Activated CD8-positive, alpha-beta T cell treated with anti-CD3 and anti-CD28 coated beads, Interleukin-2, amount 10 ng/mL, durations not matched to agents 7 days and 5 days (primary cell): ENCODE measurements around the gene SLC1A2. TPM values are rescaled to one million over a fixed set of nuclear protein-coding genes. Genes with fewer than 3 reads are reported as not detected.

Experiments
- ATAC-seq: fragments of 150-1000 bp; cut with Tn5 transposase; one replicate; pipeline ENCODE4 v1.10.0; 2021; ENCODE audit warnings: moderate library complexity
- CTCF ChIA-PET: fragments of 350-600 bp; sonication (Branson Sonifier 250); formaldehyde crosslinking; loops from one replicate; lab custom pipeline; 2021; ENCODE audit warnings: antibody characterized with exemption; lab: Charles Lee
- POLR2A ChIA-PET: fragments of 350-600 bp; sonication (Branson Sonifier 250); formaldehyde crosslinking; loops from one replicate; lab custom pipeline; 2021; ENCODE audit warnings: antibody characterized with exemption; lab: Charles Lee
- DNase-seq: peaks from one replicate; pipeline ENCODE4 v3.0.0-alpha.2; 2020
- H3K27ac Mint-ChIP-seq: one replicate; pipeline ENCODE4 v1.8.0; 2021; ENCODE audit warnings: mild to moderate bottlenecking, mixed read lengths
- H3K27me3 Mint-ChIP-seq: one replicate; pipeline ENCODE4 v1.8.0; 2021; ENCODE audit warnings: low read depth, mixed read lengths
- H3K36me3 Mint-ChIP-seq: one replicate; pipeline ENCODE4 v1.8.0; 2021; ENCODE audit warnings: low read depth, mixed read lengths
- H3K4me1 Mint-ChIP-seq: one replicate; pipeline ENCODE4 v1.8.0; 2021; ENCODE audit warnings: low read depth, mixed read lengths
- H3K4me3 Mint-ChIP-seq: one replicate; pipeline ENCODE4 v1.8.0; 2021; ENCODE audit warnings: mild to moderate bottlenecking, mixed read lengths
- H3K9me3 Mint-ChIP-seq: one replicate; pipeline ENCODE4 v1.8.0; 2022; ENCODE audit warnings: mixed read lengths; ENCODE audit not compliant: insufficient read depth
- total RNA-seq, 2 experiments: library from RNA; stranded (reverse); gene quantifications; one replicate each; pipeline ENCODE4 v1.2.3, GENCODE V29; 2021

SLC1A2 gene
- total RNA-seq, 2 experiments from 2014 or later = not detected

GRCh38 chr11:35237860-35238715 is 181.3 kb downstream of the SLC1A2 start:
- no peak for ATAC-seq
- DNase-seq = peak; percentile 73
- ChIA-PET CTCF (interaction anchor here (0.6 to 3.3 kb wide), 43 partner anchors 8 to 315 kb away, joined by 3 to 25 read pairs (median 4); partner anchors contain the start of gene CD44), POLR2A (interaction anchor here (1.4 kb wide), 1 partner anchor 71 kb away, joined by 4 read pairs; no protein-coding TSS in a partner anchor)
- no peak overlapping the region for H3K27ac Mint-ChIP-seq
- H3K27me3 Mint-ChIP-seq = peaks cover 2% of the 10 kb centered on the region
- H3K36me3 Mint-ChIP-seq = peaks cover 25% of the 10 kb centered on the region
- peaks cover 87% of the 10 kb centered on the region for H3K4me1 Mint-ChIP-seq
- peaks cover 14% of the 10 kb centered on the region for H3K9me3 Mint-ChIP-seq
- H3K4me3 Mint-ChIP-seq = no peak overlapping the region

- Mint-ChIP-seq H3K4me1 (peaks cover 85% of the 10 kb centered on the region), H3K27me3 (peaks cover 2% of the 10 kb centered on the region), H3K36me3 (peaks cover 30% of the 10 kb centered on the region), H3K27ac (no peak overlapping the region), H3K4me3 (no peak overlapping the region), H3K9me3 (peaks cover 17% of the 10 kb centered on the region)
- POLR2A ChIA-PET = interaction anchor here (1.4 kb wide), 1 partner anchor 70 kb away, joined by 4 read pairs; no protein-coding TSS in a partner anchor
- no peak for ATAC-seq
- no peak for DNase-seq
- CTCF ChIA-PET = interaction anchor here (0.6 to 3.3 kb wide), 36 partner anchors 7 to 314 kb away, joined by 3 to 25 read pairs (median 4); partner anchors contain the start of gene CD44
Observed at GRCh38 chr11:35237351-35237750, 182.0 kb downstream of the SLC1A2 start.

DNA sequence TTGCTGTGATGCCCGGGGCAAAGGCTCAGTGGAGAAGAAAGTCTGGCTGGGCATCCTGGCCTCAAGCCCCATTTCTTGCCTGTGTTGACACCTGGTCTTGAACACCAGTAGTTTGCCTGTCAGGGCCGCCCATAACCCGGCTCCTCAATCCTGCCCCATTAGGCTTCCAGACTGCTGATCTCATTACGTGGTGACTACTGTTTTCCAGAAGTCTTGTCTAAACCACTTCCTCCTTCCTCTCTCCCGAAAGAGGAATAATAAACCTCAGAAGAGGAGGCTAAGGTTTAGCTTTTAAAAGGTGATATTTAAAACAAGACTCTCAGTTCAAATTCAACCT is 182.7 kb downstream of the SLC1A2 start:
- POLR2A ChIA-PET = interaction anchor here (1.0 kb wide), 2 partner anchors 8 to 321 kb away, joined by 3 read pairs; no protein-coding TSS in a partner anchor
- H3K4me1 Mint-ChIP-seq = peaks cover 79% of the 10 kb centered on the region
- DNase-seq (peak; percentile 30), ATAC-seq (peak; percentile 15)
- H3K27me3 Mint-ChIP-seq = peaks cover 2% of the 10 kb centered on the region
- H3K27ac Mint-ChIP-seq = peak overlapping the region; percentile 77
- H3K9me3 Mint-ChIP-seq = peaks cover 18% of the 10 kb centered on the region
- no peak overlapping the region for H3K4me3 Mint-ChIP-seq
- peaks cover 37% of the 10 kb centered on the region for H3K36me3 Mint-ChIP-seq
- CTCF ChIA-PET = interaction anchor here (1.0 to 3.3 kb wide), 21 partner anchors 8 to 311 kb away, joined by 3 to 25 read pairs (median 4); no protein-coding TSS in a partner anchor

DNA sequence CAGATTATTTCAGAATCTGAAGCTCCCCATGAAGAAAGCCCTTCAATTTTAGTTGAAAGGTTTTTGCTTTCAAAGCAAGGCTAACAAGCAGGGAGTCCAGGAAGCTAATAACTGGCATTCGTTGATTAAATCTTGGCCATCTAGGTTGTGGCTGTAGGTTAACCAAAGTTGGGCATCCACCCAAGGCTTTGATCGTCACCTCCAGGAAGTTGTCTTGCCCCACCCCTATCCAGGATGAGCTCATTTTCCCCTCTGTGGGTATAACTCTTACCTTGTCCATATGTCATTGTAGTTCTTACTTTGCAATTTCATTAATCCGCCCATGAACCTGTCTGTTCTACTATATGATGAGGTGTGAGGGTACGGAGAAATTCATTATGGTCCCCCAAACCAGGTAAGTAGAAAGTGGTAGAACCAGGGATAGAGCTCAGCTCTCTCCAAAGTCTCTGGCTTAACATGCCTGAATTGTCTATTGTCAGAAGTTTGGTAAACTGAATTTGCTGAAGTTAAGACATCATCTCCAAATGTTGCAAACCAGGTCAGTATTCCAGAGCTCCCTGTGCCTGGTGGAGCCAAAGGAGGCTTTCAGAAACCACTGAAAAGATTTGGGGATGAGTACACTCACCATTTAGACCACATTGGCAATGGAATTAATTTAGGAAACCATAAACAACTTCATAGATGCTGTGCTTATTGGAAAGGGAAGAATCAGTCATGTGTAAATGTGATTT is 183.3 kb downstream of the SLC1A2 start:
- peak overlapping the region; percentile 11 for H3K4me3 Mint-ChIP-seq
- CTCF ChIA-PET = interaction anchor here (0.7 to 3.3 kb wide), 26 partner anchors 9 to 310 kb away, joined by 3 to 25 read pairs (median 4); no protein-coding TSS in a partner anchor
- DNase-seq = peak; percentile 84
- H3K9me3 Mint-ChIP-seq = peaks cover 18% of the 10 kb centered on the region
- peaks cover 42% of the 10 kb centered on the region for H3K36me3 Mint-ChIP-seq
- H3K27me3 Mint-ChIP-seq = peaks cover 2% of the 10 kb centered on the region
- POLR2A ChIA-PET = interaction anchor here (0.8 to 1.0 kb wide), 4 partner anchors 8 to 320 kb away, joined by 3 to 4 read pairs (median 3); no protein-coding TSS in a partner anchor
- peak overlapping the region; percentile 77 for H3K27ac Mint-ChIP-seq
- H3K4me1 Mint-ChIP-seq = peaks cover 74% of the 10 kb centered on the region
- peak; percentile 84 for ATAC-seq

DNA sequence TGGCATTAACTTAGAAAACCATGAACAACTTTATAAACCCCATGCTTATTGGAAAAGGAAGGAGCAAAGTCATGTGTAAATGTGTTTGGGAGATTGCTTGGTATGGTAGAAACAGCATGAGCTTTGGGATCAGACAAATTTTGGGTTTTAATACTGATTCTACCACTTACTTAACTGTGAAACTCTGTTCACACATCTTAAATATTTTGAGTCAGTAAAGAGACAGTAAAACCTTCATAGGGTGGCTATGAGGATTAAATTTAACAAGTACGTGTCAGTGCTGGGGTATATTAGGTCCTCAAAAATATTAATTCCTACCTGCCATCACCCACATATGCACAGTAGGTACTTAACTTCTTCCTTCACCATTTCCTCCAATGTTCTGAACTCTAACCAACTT is 183.9 kb downstream of the SLC1A2 start:
- ATAC-seq (no peak), DNase-seq (no peak)
- ChIA-PET CTCF (interaction anchor here (0.7 to 3.3 kb wide), 26 partner anchors 9 to 309 kb away, joined by 3 to 25 read pairs (median 4); no protein-coding TSS in a partner anchor), POLR2A (interaction anchor here (0.8 to 1.5 kb wide), 5 partner anchors 9 to 320 kb away, joined by 3 to 4 read pairs (median 3); no protein-coding TSS in a partner anchor)
- Mint-ChIP-seq H3K4me1 (peaks cover 69% of the 10 kb centered on the region), H3K27me3 (peaks cover 2% of the 10 kb centered on the region), H3K4me3 (peak overlapping the region; percentile 11), H3K9me3 (peaks cover 18% of the 10 kb centered on the region), H3K27ac (peak overlapping the region; percentile 77), H3K36me3 (peaks cover 48% of the 10 kb centered on the region)

DNA sequence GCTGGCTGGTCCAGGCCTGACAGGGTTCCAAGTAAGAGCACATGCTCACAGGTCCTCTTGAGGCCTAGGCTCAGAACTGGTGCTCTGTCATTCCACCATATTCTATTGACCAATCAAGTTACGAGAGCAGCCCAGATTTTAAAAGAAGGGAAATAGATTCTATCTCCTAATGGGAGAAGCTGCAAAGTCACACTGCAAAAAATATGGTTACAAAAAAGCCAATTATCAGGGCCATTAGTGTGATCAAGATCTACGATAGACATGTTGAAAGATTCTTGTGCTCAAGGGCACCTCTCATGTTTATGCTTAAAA is 184.2 kb downstream of the SLC1A2 start:
- ChIA-PET CTCF (interaction anchor here (1.2 to 3.3 kb wide), 12 partner anchors 11 to 309 kb away, joined by 3 to 25 read pairs (median 8); no protein-coding TSS in a partner anchor), POLR2A (interaction anchor here (1.0 to 1.5 kb wide), 2 partner anchors 10 to 11 kb away, joined by 3 to 4 read pairs; no protein-coding TSS in a partner anchor)
- peaks cover 18% of the 10 kb centered on the region for H3K9me3 Mint-ChIP-seq
- H3K4me3 Mint-ChIP-seq = no peak overlapping the region
- no peak for DNase-seq
- no peak for ATAC-seq
- peaks cover 52% of the 10 kb centered on the region for H3K36me3 Mint-ChIP-seq
- H3K27ac Mint-ChIP-seq = peak overlapping the region; percentile 77
- peaks cover under 1% of the 10 kb centered on the region for H3K27me3 Mint-ChIP-seq
- H3K4me1 Mint-ChIP-seq = peaks cover 68% of the 10 kb centered on the region

GRCh38 chr11:35234460-35235156 is 184.8 kb downstream of the SLC1A2 start:
- H3K27me3 Mint-ChIP-seq = no peaks in the 10 kb centered on the region
- H3K36me3 Mint-ChIP-seq = peaks cover 57% of the 10 kb centered on the region
- H3K27ac Mint-ChIP-seq = no peak overlapping the region
- ATAC-seq = no peak
- POLR2A ChIA-PET = interaction anchor here (1.5 kb wide), 1 partner anchor 10 kb away, joined by 3 read pairs; no protein-coding TSS in a partner anchor
- CTCF ChIA-PET = interaction anchor here (1.2 to 3.3 kb wide), 9 partner anchors 10 to 309 kb away, joined by 3 to 25 read pairs (median 5); no protein-coding TSS in a partner anchor
- H3K4me3 Mint-ChIP-seq = no peak overlapping the region
- DNase-seq = no peak
- peaks cover 64% of the 10 kb centered on the region for H3K4me1 Mint-ChIP-seq
- peaks cover 18% of the 10 kb centered on the region for H3K9me3 Mint-ChIP-seq

DNA sequence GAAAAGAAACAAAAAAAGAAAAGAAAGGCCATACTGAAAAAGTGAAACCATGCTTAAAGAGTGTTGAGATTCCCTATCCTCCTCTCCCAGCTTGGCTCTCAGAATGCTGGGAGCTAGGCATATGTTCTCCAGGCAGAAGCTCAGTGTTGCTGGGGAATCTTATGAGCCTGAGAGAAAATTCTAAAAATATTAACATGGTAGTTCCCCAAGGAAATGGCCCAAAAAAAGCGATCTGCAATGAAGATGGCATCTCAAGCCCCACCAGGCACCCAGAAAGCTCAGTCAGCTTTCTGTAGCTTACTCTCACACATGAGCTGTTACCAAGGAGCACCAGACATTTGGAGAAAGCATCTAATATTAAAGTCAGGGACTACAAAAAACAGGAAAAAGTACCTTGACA is 185.8 kb downstream of the SLC1A2 start:
- DNase-seq (no peak), ATAC-seq (no peak)
- Mint-ChIP-seq H3K4me3 (no peak overlapping the region), H3K27me3 (no peaks in the 10 kb centered on the region), H3K4me1 (peaks cover 55% of the 10 kb centered on the region), H3K36me3 (peaks cover 68% of the 10 kb centered on the region), H3K9me3 (peaks cover 18% of the 10 kb centered on the region), H3K27ac (no peak overlapping the region)
- POLR2A ChIA-PET = interaction anchor here (1.2 kb wide), 1 partner anchor 56 kb away, joined by 3 read pairs; no protein-coding TSS in a partner anchor
- CTCF ChIA-PET = interaction anchor here (0.6 to 1.4 kb wide), 5 partner anchors 9 to 70 kb away, joined by 3 to 5 read pairs (median 3); no protein-coding TSS in a partner anchor

- Mint-ChIP-seq H3K36me3 (peaks cover 73% of the 10 kb centered on the region), H3K27me3 (no peaks in the 10 kb centered on the region), H3K4me3 (no peak overlapping the region), H3K27ac (no peak overlapping the region), H3K4me1 (peaks cover 49% of the 10 kb centered on the region), H3K9me3 (peaks cover 18% of the 10 kb centered on the region)
- CTCF ChIA-PET = interaction anchor here (1.2 to 1.4 kb wide), 2 partner anchors 10 to 71 kb away, joined by 3 read pairs; no protein-coding TSS in a partner anchor
- POLR2A ChIA-PET = interaction anchor here (1.1 to 1.2 kb wide), 2 partner anchors 50 to 56 kb away, joined by 3 read pairs; no protein-coding TSS in a partner anchor
- DNase-seq (no peak), ATAC-seq (no peak)
Observed at GRCh38 chr11:35232891-35233330, 186.4 kb downstream of the SLC1A2 start.

DNA sequence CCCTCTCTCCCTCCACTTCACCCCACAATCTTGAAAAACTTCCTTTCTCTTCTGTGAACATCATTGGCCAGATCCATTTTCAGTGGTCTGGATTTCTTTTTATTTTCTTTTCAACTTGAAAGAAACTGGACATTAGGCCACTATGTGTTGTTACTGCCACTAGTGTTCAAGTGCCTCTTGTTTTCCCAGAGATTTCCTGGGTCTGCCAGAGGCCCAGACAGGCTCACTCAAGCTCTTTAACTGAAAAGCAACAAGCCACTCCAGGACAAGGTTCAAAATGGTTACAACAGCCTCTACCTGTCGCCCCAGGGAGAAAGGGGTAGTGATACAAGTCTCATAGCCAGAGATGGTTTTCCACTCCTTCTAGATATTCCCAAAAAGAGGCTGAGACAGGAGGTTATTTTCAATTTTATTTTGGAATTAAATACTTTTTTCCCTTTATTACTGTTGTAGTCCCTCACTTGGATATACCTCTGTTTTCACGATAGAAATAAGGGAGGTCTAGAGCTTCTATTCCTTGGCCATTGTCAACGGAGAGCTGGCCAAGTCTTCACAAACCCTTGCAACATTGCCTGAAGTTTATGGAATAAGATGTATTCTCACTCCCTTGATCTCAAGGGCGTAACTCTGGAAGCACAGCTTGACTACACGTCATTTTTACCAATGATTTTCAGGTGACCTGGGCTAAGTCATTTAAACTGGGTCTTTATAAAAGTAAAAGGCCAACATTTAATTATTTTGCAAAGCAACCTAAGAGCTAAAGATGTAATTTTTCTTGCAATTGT is 188.1 kb downstream of the SLC1A2 start:
- ChIA-PET POLR2A (interaction anchor here (1.1 kb wide), 1 partner anchor 48 kb away, joined by 3 read pairs; no protein-coding TSS in a partner anchor), CTCF (interaction anchor here (1.2 kb wide), 1 partner anchor 74 kb away, joined by 4 read pairs; no protein-coding TSS in a partner anchor)
- Mint-ChIP-seq H3K27ac (no peak overlapping the region), H3K27me3 (no peaks in the 10 kb centered on the region), H3K36me3 (peaks cover 85% of the 10 kb centered on the region), H3K9me3 (peaks cover 18% of the 10 kb centered on the region), H3K4me1 (peaks cover 34% of the 10 kb centered on the region), H3K4me3 (no peak overlapping the region)
- DNase-seq = no peak
- no peak for ATAC-seq
